Ovary (tissue), 9 donors: Measurements from ENCODE around the gene EXOC6B. TPM values are rescaled to one million over a fixed set of nuclear protein-coding genes. Genes with fewer than 3 reads are reported as not detected.

Experiments used
- DNase-seq, 5 donors: peaks; one replicate each; pipeline ENCODE4 v3.0.0-alpha.2; 2019 to 2020
- H3K27ac ChIP-seq, 2 donors: fragments of 200-600 bp; one replicate each; pipeline versions ENCODE4 v1.5.1 to v1.8.0; 2019 to 2022
- H3K27me3 ChIP-seq: fragments of 200-600 bp; one replicate; pipeline ENCODE4 v1.8.0; 2022
- H3K36me3 ChIP-seq: fragments of 200-600 bp; sonication (generic); one replicate; pipeline ENCODE4 v1.5.1; 2019
- H3K4me1 ChIP-seq: one replicate; pipeline ENCODE4 v1.8.1; 2013; ENCODE audit warnings: mild to moderate bottlenecking, moderate library complexity; ENCODE audit not compliant: insufficient read depth
- H3K4me3 ChIP-seq: fragments of 200-600 bp; sonication (generic); one replicate; pipeline ENCODE4 v1.5.1; 2017
- H3K9me3 ChIP-seq, 2 donors: fragments of 200-600 bp in 1 of 2; sonication (generic) in 1 of 2; one replicate each; pipeline versions ENCODE4 v1.5.1 to v1.8.1; 2013 to 2019; ENCODE audit warnings: mild to moderate bottlenecking in 1 of 2, moderate library complexity in 1 of 2
- CTCF ChIP-seq, 3 donors: fragments of 450-650 bp in 2 of 3; fragments of 200-600 bp in 1 of 3; IDR thresholded peaks; one replicate each; pipeline versions ENCODE4 v1.5.1 to v1.8.0; 2016 to 2022; ENCODE audit warnings: antibody characterized with exemption in 3 of 3, mild to moderate bottlenecking in 1 of 3
- EP300 ChIP-seq: sonication (generic); formaldehyde crosslinking; IDR thresholded peaks from one replicate; pipeline ENCODE4 v1.6.1; 2017; ENCODE audit warnings: antibody characterized with exemption
- POLR2A ChIP-seq: fragments of 450-650 bp; IDR thresholded peaks from one replicate; pipeline ENCODE4 v1.6.1; 2017; ENCODE audit warnings: antibody characterized with exemption, mild to moderate bottlenecking, moderate library complexity
- WGBS, 3 donors: extraction: QIAGEN DNeasy Blood & Tissue Kit in 1 of 3; methylation state at CpG; one replicate each; pipeline versions ENCODE4 v1.1.5 to v1.1.7; 2013 to 2017; 5-methylcytosine and 5-hydroxymethylcytosine counted together
- intact Hi-C, 4 donors: fragments of 100-400 bp; cut with DNase I; formaldehyde crosslinking; loops; one replicate each; pipeline versions ENCODE4 v1.11.0 to v1.15.1; 2022 to 2023
- polyA plus RNA-seq, 2 donors: library from polyadenylated mRNA; stranded (reverse); fragments of 200-250 nt in 1 of 2; fragments of 350-450 nt in 1 of 2; fragmentation: Illumina TruSeq in 1 of 2; extraction: RNeasy Lipid Tissue Mini Kit (QIAGEN cat#74804) in 1 of 2; gene quantifications; one replicate each; pipeline ENCODE4 v1.2.3, GENCODE V29; 2013 to 2014
- total RNA-seq, 7 donors: library from RNA; depleted of rRNA in 2 of 7; stranded (reverse); fragments of >200 nt in 2 of 7; fragmentation: NEBNext Ultra II Directional in 3 of 7; extraction: Animal tissue kit (Norgen Biotek cat#: 25700) in 3 of 7; gene quantifications; one replicate each; pipeline versions ENCODE4 v1.1.0 to v1.2.4, GENCODE V29; 2016 to 2023
- donor health status: DM: no; HTN: no; CAD: no; lungs with moderate emphysema.
- donor health status: DM: no; HTN: no; CAD: no.
- donor health status: Bipolar disorder and iron deficiency.
- donor health status: DM: yes; HTN: yes; CAD: no.
- donor health status: DM: no; HTN: no; CAD: no.
- donor health status: DM: yes; HTN: yes; CAD: no.

EXOC6B gene
- total and polyA plus RNA-seq, 9 donors, result 11.9 to 84.9 (median 57.8) TPM

GRCh38 chr2:72734432-72734831, 91.4 kb downstream of the EXOC6B start:
- Histone ChIP-seq H3K27me3 (no peaks in the 10 kb centered on the region), H3K36me3 (no peaks in the 10 kb centered on the region), H3K9me3 (no peaks in the 10 kb centered on the region), H3K27ac (no peak overlapping the region), H3K4me1 (peaks cover 1% of the 10 kb centered on the region), H3K4me3 (no peak overlapping the region)
- no peak for DNase-seq
- TF ChIP-seq EP300 (no peak), CTCF (IDR thresholded peaks at IDR 0.05) (no peak), POLR2A (no peak)
- intact Hi-C loops, result loop anchor here in 1 of 4 donors (10.0 kb wide), 1 partner anchor 590 kb away; the partner anchor contains the start of gene CYP26B1
- 93 to 97% (median 96%) methylated on average over 2 of the region's 2 CpGs for WGBS, 3 donors

GRCh38 chr2:72731116-72731515, 94.7 kb downstream of the EXOC6B start:
- no peak for TF ChIP-seq POLR2A
- TF ChIP-seq CTCF (IDR thresholded peaks at IDR 0.05), result no peak
- no peak for TF ChIP-seq EP300
- no peaks in the 10 kb centered on the region for H3K36me3 ChIP-seq
- H3K27ac ChIP-seq, result no peak overlapping the region
- no peak for DNase-seq
- intact Hi-C loops, result loop anchor here in 1 of 4 donors (10.0 kb wide), 1 partner anchor 586 kb away; the partner anchor contains the start of gene CYP26B1
- no peaks in the 10 kb centered on the region for H3K27me3 ChIP-seq
- no peaks in the 10 kb centered on the region for H3K9me3 ChIP-seq
- 72 to 87% (median 82%) methylated on average over 2 of the region's 2 CpGs for WGBS, 3 donors
- H3K4me1 ChIP-seq, result no peaks in the 10 kb centered on the region
- H3K4me3 ChIP-seq, result no peak overlapping the region

- DNase-seq, result no peak
- H3K27me3 ChIP-seq, result no peaks in the 10 kb centered on the region
- no peaks in the 10 kb centered on the region for H3K36me3 ChIP-seq
- TF ChIP-seq POLR2A, result no peak
- TF ChIP-seq EP300, result no peak
- TF ChIP-seq CTCF (IDR thresholded peaks at IDR 0.05), result no peak
- peaks cover 3% of the 10 kb centered on the region for H3K4me1 ChIP-seq
- intact Hi-C loops, result no loop called here
- H3K9me3 ChIP-seq, result no peaks in the 10 kb centered on the region
- no peak overlapping the region for H3K4me3 ChIP-seq
- H3K27ac ChIP-seq, result no peak overlapping the region
- 79 to 82% (median 81%) methylated on average over 4 of the region's 4 CpGs for WGBS, 3 donors
Observed at GRCh38 chr2:72727356-72727755, 98.5 kb downstream of the EXOC6B start.

- Histone ChIP-seq H3K4me3 (no peak overlapping the region), H3K27ac (peak overlapping the region in 1 of 2 donors; percentile 54), H3K36me3 (no peaks in the 10 kb centered on the region), H3K4me1 (peaks cover 8% of the 10 kb centered on the region), H3K9me3 (no peaks in the 10 kb centered on the region), H3K27me3 (no peaks in the 10 kb centered on the region)
- 36 to 43% (median 36%) methylated on average over 3 of the region's 3 CpGs for WGBS, 3 donors
- intact Hi-C loops, result no loop called here
- TF ChIP-seq CTCF (IDR thresholded peaks at IDR 0.05), result no peak
- no peak for TF ChIP-seq POLR2A
- TF ChIP-seq EP300, result no peak
- no peak for DNase-seq
Observed at GRCh38 chr2:72723769-72724370, 102.0 kb downstream of the EXOC6B start.
